GM13977 (cell line): Measurements from ENCODE around the gene NKD2.

ENCODE experiments used
- DNase-seq: peaks from one replicate; pipeline ENCODE4 v3.0.0; 2012; ENCODE audit warnings: low spot score
- in situ Hi-C: fragments of 300-500 bp; cut with MboI; formaldehyde crosslinking; loops from one replicate; pipeline ENCODE4 v1.12.0; 2022; ENCODE audit warnings: low sequenced_read_pairs, low pct_unique_long_range_greater_than_20kb, mixed read lengths, inconsistent platforms; ENCODE audit not compliant: unreplicated experiment
- TF ChIP-seq, protein P1 (sequence below): IDR thresholded peaks from 2 replicates; pipeline ENCODE4 v1.5.1; 2012; ENCODE audit warnings: mild to moderate bottlenecking, control low read depth; ENCODE audit not compliant: insufficient read depth; ENCODE audit errors: extremely low read depth, missing control alignments

Gene NKD2

DNA sequence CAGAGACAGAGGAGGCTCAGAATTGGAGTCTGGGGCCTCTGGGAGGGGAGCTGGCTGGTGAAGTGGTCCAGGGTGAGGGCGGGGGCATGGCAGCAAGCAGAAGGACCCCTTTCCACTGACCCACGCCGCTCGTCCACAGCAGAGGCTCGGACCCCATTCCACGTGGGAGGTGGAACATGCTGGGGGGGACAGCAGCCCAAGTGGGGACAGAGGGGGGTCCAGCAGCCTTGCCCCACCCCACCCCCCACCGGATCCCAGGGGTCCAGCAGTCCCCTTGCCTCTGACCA lies 25.4 kb upstream of the NKD2 start:
- in situ Hi-C loops = no loop called here
- TF ChIP-seq, protein P1, sequence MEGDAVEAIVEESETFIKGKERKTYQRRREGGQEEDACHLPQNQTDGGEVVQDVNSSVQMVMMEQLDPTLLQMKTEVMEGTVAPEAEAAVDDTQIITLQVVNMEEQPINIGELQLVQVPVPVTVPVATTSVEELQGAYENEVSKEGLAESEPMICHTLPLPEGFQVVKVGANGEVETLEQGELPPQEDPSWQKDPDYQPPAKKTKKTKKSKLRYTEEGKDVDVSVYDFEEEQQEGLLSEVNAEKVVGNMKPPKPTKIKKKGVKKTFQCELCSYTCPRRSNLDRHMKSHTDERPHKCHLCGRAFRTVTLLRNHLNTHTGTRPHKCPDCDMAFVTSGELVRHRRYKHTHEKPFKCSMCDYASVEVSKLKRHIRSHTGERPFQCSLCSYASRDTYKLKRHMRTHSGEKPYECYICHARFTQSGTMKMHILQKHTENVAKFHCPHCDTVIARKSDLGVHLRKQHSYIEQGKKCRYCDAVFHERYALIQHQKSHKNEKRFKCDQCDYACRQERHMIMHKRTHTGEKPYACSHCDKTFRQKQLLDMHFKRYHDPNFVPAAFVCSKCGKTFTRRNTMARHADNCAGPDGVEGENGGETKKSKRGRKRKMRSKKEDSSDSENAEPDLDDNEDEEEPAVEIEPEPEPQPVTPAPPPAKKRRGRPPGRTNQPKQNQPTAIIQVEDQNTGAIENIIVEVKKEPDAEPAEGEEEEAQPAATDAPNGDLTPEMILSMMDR = no peak
- DNase-seq = no peak

DNA sequence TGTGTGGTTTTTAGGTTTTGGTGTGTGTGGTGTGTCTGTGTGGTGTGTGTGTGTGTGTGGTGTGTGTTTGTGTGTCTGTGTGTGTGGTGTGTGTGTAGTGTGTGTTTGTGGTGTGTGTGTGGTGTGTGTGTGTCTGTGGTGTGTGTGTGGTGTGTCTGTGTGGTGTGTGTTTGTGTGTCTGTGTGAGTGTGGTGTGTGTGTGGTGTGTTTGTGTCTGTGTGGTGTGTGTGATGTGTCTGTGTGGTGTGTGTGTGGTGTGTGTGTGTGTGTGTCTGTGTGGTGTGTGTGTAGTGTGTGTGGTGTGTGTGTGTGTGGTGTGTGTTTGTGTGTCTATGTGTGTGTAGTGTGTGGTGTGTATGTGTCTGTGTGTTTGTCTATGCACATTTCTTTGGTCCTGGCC lies 25.0 kb upstream of the NKD2 start:
- TF ChIP-seq, protein P1 = no peak
- DNase-seq = no peak
- in situ Hi-C loops = no loop called here

DNA sequence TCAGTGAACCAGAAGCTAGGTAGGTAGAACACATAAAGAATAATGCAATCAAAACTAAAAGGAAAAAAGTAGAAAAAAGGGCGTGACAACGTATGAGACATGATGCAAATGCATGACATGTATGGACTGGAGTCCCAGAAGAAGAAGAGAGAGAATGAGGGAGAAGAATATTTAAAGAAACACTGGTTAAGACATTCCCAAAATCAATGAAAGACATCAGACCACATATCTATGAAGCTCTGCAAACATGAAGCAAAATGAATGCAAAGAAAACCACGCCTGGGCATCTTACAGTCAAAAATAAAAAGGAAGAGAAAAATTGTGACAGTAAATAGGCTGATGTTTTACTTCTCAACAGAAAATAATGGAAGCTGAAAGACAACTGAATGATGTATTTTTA lies 23.8 kb upstream of the NKD2 start:
- in situ Hi-C loops = no loop called here
- TF ChIP-seq, protein P1 = no peak
- no peak for DNase-seq

DNA sequence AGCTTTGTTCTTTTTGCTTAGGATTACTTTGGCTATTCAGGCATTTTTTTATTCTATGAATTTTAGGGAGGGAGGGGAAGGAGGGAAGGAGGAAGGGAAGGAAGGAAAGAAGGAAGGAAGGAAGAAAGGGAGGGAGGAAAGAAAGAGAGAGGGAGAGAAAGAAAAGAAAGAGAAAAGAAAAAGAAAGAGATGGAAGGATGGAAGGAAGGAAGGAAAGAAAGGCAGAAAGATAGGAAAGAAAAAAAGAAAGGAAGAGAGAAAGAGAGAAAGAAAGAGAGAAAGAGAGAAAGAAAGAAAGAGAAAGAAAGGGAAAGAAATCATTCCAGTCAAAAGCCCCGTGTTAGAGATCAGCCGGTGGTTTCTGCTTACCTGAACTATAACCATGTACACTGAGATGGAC lies 20.8 kb upstream of the NKD2 start:
- no peak for DNase-seq
- in situ Hi-C loops = no loop called here
- TF ChIP-seq, protein P1 = no peak

DNA sequence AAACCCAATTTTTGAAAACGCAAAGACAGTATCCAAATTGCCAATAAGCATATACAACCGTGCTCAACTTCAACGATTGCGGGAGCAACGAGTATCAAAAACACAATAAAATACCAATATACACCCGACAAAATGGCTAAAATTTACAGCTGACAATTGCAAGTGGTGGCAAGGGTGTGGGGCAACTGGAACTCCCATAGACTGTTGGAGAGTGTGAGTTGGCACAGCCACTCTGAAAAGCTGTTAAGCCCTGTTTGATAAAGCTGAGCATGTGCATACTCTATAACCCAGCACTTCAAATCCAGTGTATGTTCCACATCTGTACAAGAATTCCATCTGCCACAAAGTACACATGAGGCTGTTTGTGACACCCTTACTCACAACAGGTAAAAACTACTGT lies 20.3 kb upstream of the NKD2 start:
- in situ Hi-C loops = no loop called here
- DNase-seq = no peak
- TF ChIP-seq, protein P1 = no peak

DNA sequence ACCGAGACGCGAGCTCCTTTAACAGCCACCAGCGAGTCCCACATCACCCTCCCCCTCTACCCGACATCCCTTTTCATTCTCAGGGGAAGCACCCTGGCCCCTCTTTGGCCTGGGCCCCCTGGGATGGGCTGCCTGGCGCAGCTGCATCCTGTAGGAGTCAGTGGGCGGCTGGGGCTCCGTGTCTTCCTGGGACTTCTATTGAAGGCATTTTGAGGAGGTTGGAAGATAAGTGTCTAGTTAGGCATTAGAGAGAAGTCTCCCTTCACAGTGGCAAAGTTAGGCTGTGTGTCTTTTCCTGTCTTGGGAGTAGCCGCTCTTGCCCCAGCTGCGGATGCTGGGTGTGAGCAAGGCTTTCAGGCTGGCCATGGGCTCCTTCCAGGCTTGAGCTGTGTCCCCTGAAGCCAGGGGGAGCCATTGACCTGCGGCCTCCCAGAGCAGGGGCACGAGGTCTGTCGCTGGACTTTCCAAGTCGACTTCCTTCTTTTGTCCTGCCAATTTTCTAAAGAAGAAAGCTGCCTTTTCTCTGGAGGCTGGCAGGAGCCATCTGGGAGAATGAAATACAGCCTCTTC lies 18.6 kb upstream of the NKD2 start:
- in situ Hi-C loops = no loop called here
- TF ChIP-seq, protein P1 = no peak
- DNase-seq = no peak
